ENCODE data around the gene CASP14.

- no peak for TF ChIP-seq EZH2 (IDR thresholded peaks at IDR 0.05)
- no peak for TF ChIP-seq POLR2AphosphoS5 (IDR thresholded peaks at IDR 0.05; ENCODE audit: borderline replicate concordance, low read depth, low read length)
Observed at GRCh38 chr19:15010501-15011300, 38.6 kb upstream of the CASP14 start.
